Lower leg skin (tissue), 4 donors: ENCODE data around the gene OR56A4. TPM values are rescaled to one million over a fixed set of nuclear protein-coding genes. Genes with fewer than 3 reads are reported as not detected.
"Not testable (repeated sequence)": the region's sequence is repeated elsewhere in the genome, so short reads cannot be mapped to it uniquely, and the experiment has no call there.

Experiments
- DNase-seq, 2 donors: peaks; one replicate each; pipeline ENCODE4 v3.0.0-alpha.2; 2019; ENCODE audit warnings: low spot score in 2 of 2
- H3K4me3 ChIP-seq: fragments of 200-600 bp; sonication (generic); 2 replicates; pipeline ENCODE4 v1.5.1; 2017; ENCODE audit warnings: mild to moderate bottlenecking, low read depth; ENCODE audit not compliant: poor library complexity, severe bottlenecking
- CTCF ChIP-seq, 3 donors: fragments of 450-650 bp; IDR thresholded peaks; one replicate each; pipeline ENCODE4 v1.5.1; 2016; ENCODE audit warnings: antibody characterized with exemption in 3 of 3, mild to moderate bottlenecking in 3 of 3, moderate library complexity in 2 of 3
- POLR2A ChIP-seq, 2 donors: fragments of 450-650 bp; IDR thresholded peaks; one replicate each; pipeline ENCODE4 v1.6.1; 2016 to 2017; ENCODE audit warnings: antibody characterized with exemption in 2 of 2, mild to moderate bottlenecking in 1 of 2, moderate library complexity in 1 of 2
- WGBS, 2 donors: methylation state at CpG; one replicate each; pipeline ENCODE4 v1.1.5; 2018; 5-methylcytosine and 5-hydroxymethylcytosine counted together
- intact Hi-C: fragments of 100-400 bp; cut with DNase I; formaldehyde crosslinking; loops from one replicate; pipeline ENCODE4 v1.15.0; 2023; ENCODE audit warnings: low total_unique reads
- total RNA-seq, 4 donors: library from RNA; depleted of rRNA; stranded (reverse); fragments of >200 nt; gene quantifications; one replicate each; pipeline ENCODE4 v1.1.0, GENCODE V29; 2016

Gene OR56A4
- total RNA-seq, 4 donors from 2014 or later, result 0.08 to 0.11 TPM; not detected in 2

GRCh38 chr11:5983443-5983842, 23.3 kb downstream of the OR56A4 start:
- intact Hi-C loops, result no loop called here
- 55 to 58% methylated on average over 1 of the region's 1 CpG for WGBS, 2 donors
- H3K4me3 ChIP-seq, result no peak overlapping the region
- no peak for DNase-seq
- TF ChIP-seq CTCF (IDR thresholded peaks at IDR 0.05) (no peak), POLR2A (IDR thresholded peaks at IDR 0.05) (no peak)

- TF ChIP-seq CTCF (IDR thresholded peaks at IDR 0.05) (no peak), POLR2A (IDR thresholded peaks at IDR 0.05) (no peak)
- intact Hi-C loops, result no loop called here
- no peak for DNase-seq
- H3K4me3 ChIP-seq, result no peak overlapping the region
- 46 to 49% methylated on average over 1 of the region's 1 CpG for WGBS, 2 donors
Measured at GRCh38 chr11:5973530-5973929, 33.2 kb downstream of the OR56A4 start.

GRCh38 chr11:5968394-5968793, 38.4 kb downstream of the OR56A4 start, which contains the start of gene OR56A5:
OR56A5 (minus strand) TSS chr11:5968494; CDS start chr11:5968494, 0 bp downstream.
- no peak for TF ChIP-seq POLR2A (IDR thresholded peaks at IDR 0.05)
- TF ChIP-seq CTCF (IDR thresholded peaks at IDR 0.05), result no peak
- no peak within 1 kb of the TSS for H3K4me3 ChIP-seq
- intact Hi-C loops, result no loop called here
- no peak for DNase-seq

- no peak overlapping the region for H3K4me3 ChIP-seq
- 48 to 71% methylated on average over 3 of the region's 3 CpGs for WGBS, 2 donors
- intact Hi-C loops, result no loop called here
- TF ChIP-seq CTCF (IDR thresholded peaks at IDR 0.05) (no peak), POLR2A (IDR thresholded peaks at IDR 0.05) (no peak)
- DNase-seq, result no peak
Measured at GRCh38 chr11:5967708-5968107, 39.0 kb downstream of the OR56A4 start.

- WGBS, 2 donors, result 67 to 80% methylated on average over 2 of the region's 2 CpGs
- no peak for TF ChIP-seq CTCF (IDR thresholded peaks at IDR 0.05)
- no peak for TF ChIP-seq POLR2A (IDR thresholded peaks at IDR 0.05)
- no peak for DNase-seq
- H3K4me3 ChIP-seq, result no peak overlapping the region
- intact Hi-C loops, result no loop called here
Measured at GRCh38 chr11:5966958-5967357, 39.8 kb downstream of the OR56A4 start.

- WGBS, 2 donors, result 89 to 98% methylated on average over 6 to 32 of the region's 40 CpGs
- H3K4me3 ChIP-seq, DNase-seq, intact Hi-C loops: not testable (repeated sequence)
Measured at GRCh38 chr11:5960704-5961320, 45.9 kb downstream of the OR56A4 start.
